Activated T-cell treated with anti-CD3 and anti-CD28 coated beads for 24 hours (primary cell): Measurements from ENCODE around the gene TP53TG3D.
"Not testable (repeated sequence)": the region's sequence is repeated elsewhere in the genome, so short reads cannot be mapped to it uniquely, and the experiment has no call there.

Source experiments
- DNase-seq: peaks from one replicate; pipeline ENCODE4 v3.0.0-alpha.2; 2020; ENCODE audit warnings: low read depth

Gene TP53TG3D, protein sequence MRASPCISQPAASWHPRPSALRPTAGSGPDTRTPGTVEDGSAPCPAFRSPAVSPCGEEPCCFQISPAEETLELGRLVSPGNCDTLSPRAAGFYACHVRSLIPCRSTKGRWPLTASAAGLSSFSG

DNA sequence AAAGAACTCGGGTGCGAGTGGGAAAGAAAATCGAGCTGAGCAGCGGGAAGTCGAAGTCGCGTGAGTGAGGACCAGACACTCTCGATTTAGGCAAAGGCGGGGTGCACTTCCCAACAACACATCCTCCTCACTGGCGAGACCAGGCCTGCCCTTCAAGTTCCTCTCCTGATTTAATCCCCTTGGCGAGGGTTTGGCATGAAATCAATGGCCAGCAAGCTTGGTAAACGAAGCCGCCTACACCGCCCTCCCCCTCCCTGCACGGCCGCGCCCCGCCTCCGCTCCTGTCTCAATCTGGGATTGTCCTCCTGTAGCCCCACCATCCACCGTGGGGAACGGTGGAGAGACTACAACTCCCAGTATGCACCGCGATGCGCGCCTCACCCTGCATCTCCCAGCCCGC, at the start of gene TP53TG3D:
TP53TG3D (plus strand) TSS at position 301 of the 400 bp plus-strand sequence; CDS start at position 369, 68 bp downstream.
- not testable (repeated sequence) for DNase-seq

DNA sequence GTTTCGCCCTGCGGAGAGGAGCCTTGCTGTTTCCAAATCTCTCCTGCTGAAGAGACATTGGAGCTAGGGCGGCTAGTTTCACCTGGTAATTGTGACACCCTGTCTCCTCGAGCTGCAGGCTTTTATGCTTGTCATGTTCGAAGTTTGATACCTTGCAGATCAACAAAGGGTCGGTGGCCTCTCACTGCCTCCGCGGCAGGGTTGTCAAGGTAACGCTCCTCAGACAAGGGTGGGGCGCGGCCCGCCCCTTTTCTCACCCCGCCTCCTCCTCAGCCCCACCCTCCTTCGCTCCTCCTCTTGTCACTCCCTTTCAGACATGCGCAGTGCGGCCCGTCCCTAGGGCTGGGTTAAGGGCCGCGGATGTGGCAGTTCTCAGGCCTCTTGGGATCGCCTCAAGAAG, 421 bp downstream of the TP53TG3D start:
- peak; percentile 5 for DNase-seq

DNA sequence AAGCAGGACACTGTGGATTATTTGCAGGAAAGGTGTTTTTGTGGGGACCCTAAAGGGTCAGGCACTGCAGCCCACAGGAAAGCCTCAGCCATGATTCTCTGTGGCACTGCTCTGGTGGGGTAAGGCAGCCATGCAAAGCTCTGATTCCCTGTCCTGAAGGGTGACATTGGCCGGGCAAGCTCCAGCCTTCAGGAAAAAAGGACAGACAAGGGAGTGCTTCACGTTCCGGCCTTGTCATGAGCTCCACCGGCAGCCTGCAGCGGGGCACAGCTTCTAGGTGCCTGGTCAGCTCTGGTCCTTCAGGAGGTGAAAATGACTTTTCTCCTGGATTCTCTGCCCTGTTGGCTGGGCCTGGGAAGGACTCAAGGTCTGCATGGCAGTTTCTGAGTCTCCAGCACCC, 8.4 kb downstream of the TP53TG3D start:
- DNase-seq: not testable (repeated sequence)

DNA sequence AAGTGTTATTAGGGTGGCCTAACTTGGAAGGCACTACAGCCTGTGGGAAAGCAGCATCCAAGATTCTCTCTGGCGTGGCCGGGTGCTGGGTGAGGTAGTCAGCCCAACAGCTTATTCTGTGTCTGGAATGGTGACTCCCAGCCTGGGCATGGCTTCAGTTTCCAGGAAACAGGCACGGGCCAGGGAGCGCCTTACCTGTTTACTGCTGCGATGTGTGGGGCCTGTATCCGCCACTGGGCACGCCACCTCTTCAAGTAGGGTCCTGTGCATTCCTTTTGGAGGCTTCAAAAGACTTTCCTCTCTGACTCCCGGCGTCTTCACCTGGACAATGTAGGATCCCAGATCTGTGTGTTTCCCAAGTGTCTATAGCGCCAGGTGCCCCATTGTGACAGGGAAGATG, 10.5 kb downstream of the TP53TG3D start:
- not testable (repeated sequence) for DNase-seq

DNA sequence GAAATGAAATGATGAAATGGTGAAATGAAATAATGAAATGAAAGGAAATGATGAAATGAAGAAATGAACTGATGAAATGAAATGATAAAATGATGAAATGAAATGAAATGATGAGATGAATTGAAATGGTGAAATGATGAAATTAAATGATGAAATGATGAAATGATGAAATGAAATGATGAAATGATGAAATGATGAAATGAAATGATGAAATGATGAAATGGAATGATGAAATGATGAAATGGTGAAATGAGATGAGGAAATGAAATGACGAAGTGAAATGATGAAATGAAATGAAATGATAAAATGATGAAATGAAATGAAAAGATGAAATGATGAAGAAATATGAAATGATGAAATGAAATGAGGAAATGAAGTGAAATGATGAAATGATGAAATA, 28.8 kb downstream of the TP53TG3D start:
- not testable (repeated sequence) for DNase-seq

DNA sequence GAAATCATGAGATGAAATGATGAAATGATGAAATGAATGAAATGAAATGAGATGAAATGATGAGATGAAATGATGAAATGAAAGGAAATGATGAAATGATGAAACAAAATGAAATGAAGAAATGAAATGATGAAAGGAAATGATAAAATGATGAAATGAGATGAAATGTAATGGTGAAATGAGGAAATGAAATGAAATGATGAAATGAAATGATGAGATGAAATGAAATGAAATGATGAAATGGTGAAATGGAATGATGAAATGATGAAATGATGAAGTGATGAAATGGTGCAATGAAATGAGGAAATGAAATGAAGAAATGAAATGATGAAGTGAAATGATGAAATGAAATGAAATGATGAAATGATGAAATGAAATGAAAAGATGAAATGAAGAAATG, 29.9 kb downstream of the TP53TG3D start:
- not testable (repeated sequence) for DNase-seq

DNA sequence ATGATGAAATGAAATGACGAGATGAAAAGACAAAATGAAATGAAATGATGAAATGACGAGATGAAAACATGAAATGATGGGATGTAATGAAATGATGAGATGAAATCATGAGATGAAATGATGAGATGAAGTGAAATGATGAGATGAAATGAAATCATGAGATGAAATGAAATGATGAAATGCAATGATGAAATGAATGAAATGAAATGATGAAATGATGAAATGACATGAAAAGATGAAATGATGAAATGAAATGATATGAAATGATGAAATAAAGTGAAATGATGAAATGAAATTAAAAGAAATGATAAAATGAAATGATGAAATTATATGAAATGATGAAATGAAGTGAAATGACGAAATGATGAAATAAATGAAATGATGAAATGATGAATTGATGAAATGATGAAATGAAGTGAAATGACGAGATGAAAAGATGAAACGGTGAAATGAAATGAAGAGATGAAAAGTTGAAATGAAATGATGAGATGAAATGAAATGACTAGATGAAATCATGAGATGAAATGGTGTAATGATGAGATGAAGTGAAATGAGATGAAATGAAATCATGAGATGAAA, 30.9 kb downstream of the TP53TG3D start:
- not testable (repeated sequence) for DNase-seq

DNA sequence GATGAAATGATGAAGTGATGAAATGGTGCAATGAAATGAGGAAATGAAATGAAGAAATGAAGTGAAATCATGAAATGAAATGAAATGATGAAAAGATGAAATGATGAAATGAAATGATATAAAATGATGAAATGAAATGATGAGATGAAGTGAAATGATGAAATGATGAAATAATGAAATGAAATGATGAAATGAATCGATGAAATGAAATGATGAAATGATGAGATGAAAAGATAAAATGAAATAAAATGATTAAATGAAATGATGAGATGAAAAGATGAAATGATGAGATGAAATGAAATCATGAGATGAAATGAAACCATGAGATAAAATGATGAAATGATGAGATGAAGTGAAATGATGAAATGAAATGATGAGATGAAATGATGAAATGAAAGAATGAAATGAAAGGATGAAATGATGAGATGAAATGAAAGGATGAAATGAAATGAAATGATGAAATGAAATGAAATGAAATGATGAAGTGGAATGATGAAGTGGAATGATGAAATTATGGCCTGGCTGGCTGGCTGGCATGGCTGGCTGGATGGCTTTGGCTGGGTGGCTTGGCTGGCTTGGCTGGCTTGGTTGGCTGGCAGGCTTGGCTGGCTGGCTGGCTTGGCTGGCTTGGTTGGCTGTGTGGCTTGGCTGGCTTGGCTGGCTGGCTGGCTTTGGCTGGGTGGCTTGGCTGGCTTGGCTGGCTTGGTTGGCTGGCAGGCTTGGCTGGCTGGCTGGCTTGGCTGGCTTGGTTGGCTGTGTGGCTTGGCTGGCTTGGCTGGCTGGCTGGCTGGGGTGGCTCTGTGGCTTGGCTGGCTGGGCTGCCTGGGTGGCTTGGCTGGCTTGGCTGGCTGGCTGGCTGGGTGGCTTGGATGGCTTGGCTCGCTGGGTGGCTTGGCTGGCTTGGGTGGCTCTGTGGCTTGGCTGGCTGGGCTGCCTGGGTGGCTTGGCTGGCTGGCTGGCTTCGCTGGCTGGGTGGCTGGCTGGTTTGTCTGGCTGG, 32.0 kb downstream of the TP53TG3D start:
- DNase-seq: not testable (repeated sequence)

DNA sequence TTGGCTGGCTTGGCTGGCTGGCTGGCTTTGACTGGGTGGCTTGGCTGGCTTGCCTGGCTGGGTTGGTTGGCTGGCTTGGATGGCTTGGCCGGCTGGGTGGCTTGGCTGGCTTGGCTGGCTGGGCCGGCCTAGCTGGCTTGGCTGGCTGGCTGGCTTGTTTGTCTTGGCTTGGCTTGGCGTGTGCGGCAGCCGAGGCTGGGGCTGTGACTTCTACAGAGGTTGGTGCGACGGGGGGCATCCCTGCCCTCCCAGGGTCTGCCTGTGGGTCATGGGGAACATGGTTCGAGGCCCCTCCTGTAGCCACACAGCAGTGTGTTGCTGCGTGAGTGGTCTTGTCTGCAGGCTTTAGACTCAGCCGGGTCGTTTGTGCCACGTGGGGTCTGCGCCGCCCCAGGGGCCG, 33.1 kb downstream of the TP53TG3D start:
- DNase-seq: not testable (repeated sequence)

DNA sequence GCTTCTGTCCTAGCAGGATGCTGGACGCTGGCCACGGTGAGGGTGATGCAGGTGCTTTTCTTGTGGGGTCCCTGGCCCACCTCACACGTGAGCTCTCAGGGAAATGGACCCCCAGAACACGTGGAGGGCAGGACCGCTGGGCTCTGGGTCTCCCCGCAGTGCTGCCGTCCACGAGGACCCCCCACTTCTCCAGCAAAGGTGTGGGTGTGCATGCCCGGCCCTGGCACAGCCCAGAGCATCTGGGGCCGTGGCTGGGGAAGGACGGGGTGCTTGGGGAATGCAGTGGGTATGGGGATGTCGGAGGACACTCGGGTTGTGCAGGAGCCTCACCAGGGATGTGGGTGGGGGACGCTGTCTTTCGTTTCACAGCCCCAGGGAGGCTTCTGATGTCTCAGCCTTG, 34.7 kb downstream of the TP53TG3D start:
- DNase-seq: not testable (repeated sequence)

DNA sequence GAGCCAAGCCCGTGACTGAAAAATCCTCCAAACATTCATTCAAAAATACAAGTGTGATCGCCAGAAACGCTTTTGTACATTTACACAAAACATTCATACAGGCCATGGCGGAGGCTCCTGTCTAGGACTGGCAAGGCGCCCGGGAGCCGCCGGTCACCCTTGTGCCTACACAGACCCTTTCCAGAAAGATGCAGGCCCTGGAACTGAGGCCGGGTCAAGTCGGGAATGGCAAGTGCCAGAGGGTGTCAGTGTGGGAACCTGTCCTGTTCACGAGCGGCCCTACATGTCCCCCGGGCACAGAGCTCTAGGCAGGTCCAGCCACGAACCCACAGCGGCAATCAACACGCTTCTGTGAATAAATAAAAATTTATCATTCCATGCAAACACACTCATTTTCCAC, 36.1 kb downstream of the TP53TG3D start:
- not testable (repeated sequence) for DNase-seq

DNA sequence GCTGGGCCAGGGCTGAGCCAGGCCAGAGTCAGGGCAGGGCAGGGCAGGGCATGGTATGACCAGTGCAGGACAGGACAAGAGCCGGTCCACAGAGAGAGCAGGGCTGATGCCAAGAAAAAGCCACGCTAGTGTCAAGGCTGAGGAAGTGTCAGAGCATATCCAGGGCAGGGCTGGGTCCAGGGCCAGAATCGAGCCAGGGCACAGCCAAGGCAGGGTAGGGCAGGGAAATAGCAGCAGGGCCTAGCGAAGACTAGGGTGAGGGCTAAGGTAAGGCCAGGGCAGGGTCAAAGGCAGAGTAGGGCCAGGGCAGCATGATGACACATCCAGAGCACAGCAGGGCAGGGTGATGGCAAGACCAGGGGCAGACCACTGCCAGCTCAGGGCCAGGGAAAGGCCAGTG, 49.7 kb downstream of the TP53TG3D start:
- not testable (repeated sequence) for DNase-seq
